Activated T-helper 9 cell treated with anti-CD3 and anti-CD28 coated beads, Interleukin-2, amount 50 U/mL, for 16 hours (primary cell): Measurements from ENCODE around the gene CTNNAL1.

ENCODE experiments used
- DNase-seq: peaks from one replicate; pipeline ENCODE4 v3.0.0-alpha.2; 2020; ENCODE audit warnings: low read depth

Gene CTNNAL1

GRCh38 chr9:109026306-109026705, 13.0 kb upstream of the CTNNAL1 start:
- no peak for DNase-seq

- DNase-seq, result no peak
Observed at GRCh38 chr9:109022873-109023272, 9.6 kb upstream of the CTNNAL1 start.

GRCh38 chr9:109020581-109021511, 7.5 kb upstream of the CTNNAL1 start:
- DNase-seq, result no peak

- DNase-seq, result no peak
Observed at GRCh38 chr9:109020113-109020512, 6.8 kb upstream of the CTNNAL1 start.

- DNase-seq, result no peak
Observed at GRCh38 chr9:109019420-109019819, 6.1 kb upstream of the CTNNAL1 start.

- no peak for DNase-seq
Observed at GRCh38 chr9:109017493-109017892, 4.2 kb upstream of the CTNNAL1 start.

- DNase-seq, result no peak
Observed at GRCh38 chr9:109017061-109017460, 3.8 kb upstream of the CTNNAL1 start.

GRCh38 chr9:109016132-109016531, 2.8 kb upstream of the CTNNAL1 start:
- no peak for DNase-seq

GRCh38 chr9:109014608-109015280, 1.4 kb upstream of the CTNNAL1 start:
- no peak for DNase-seq

- DNase-seq, result no peak
Observed at GRCh38 chr9:109013679-109014607, 644 bp upstream of the CTNNAL1 start.

GRCh38 chr9:109012009-109012875, 1.1 kb downstream of the CTNNAL1 start:
- peak; percentile 44 for DNase-seq

- no peak for DNase-seq
Observed at GRCh38 chr9:109011231-109011671, 2.0 kb downstream of the CTNNAL1 start.

GRCh38 chr9:109010746-109011145, 2.6 kb downstream of the CTNNAL1 start:
- DNase-seq, result peak; percentile 43

GRCh38 chr9:109005678-109006077, 7.6 kb downstream of the CTNNAL1 start:
- DNase-seq, result no peak

GRCh38 chr9:109003116-109003515, 10.2 kb downstream of the CTNNAL1 start:
- no peak for DNase-seq

- no peak for DNase-seq
Observed at GRCh38 chr9:109002141-109002540, 11.2 kb downstream of the CTNNAL1 start.

GRCh38 chr9:109001275-109001676, 12.0 kb downstream of the CTNNAL1 start:
- no peak for DNase-seq

- DNase-seq, result no peak
Observed at GRCh38 chr9:108997112-108997511, 16.2 kb downstream of the CTNNAL1 start.

- no peak for DNase-seq
Observed at GRCh38 chr9:108996643-108997042, 16.7 kb downstream of the CTNNAL1 start.

GRCh38 chr9:108994695-108995094, 18.6 kb downstream of the CTNNAL1 start:
- DNase-seq, result no peak

- no peak for DNase-seq
Observed at GRCh38 chr9:108991479-108991878, 21.8 kb downstream of the CTNNAL1 start.
